GM19438 (cell line): Measurements from ENCODE around the gene MMP19.
"Not testable (repeated sequence)": the region's sequence is repeated elsewhere in the genome, so short reads cannot be mapped to it uniquely, and the experiment has no call there.

Experiments used
- ATAC-seq: cut with Tn5 transposase; IDR thresholded peaks from one replicate; pipeline ENCODE4 v1.9.1; 2021; ENCODE audit warnings: low read depth; ENCODE audit not compliant: unreplicated experiment

Gene MMP19

GRCh38 chr12:55842681-55843429, at the start of gene MMP19:
TSS of gene MMP19 (minus strand) at chr12:55842936. CDS start at chr12:55842830, 106 bp downstream.
- ATAC-seq, result no peak

GRCh38 chr12:55891310-55891709, 48.6 kb upstream of the MMP19 start:
- no peak for ATAC-seq

GRCh38 chr12:55885113-55885512, 42.4 kb upstream of the MMP19 start:
- ATAC-seq, result no peak

GRCh38 chr12:55877824-55878223, 35.1 kb upstream of the MMP19 start:
- ATAC-seq, result no peak

GRCh38 chr12:55875704-55876467, 33.1 kb upstream of the MMP19 start:
- ATAC-seq, result no peak

- no peak for ATAC-seq
Observed at GRCh38 chr12:55874443-55874842, 31.7 kb upstream of the MMP19 start.

GRCh38 chr12:55866454-55867004, 23.8 kb upstream of the MMP19 start:
- ATAC-seq, result not testable (repeated sequence)

- no peak for ATAC-seq
Observed at GRCh38 chr12:55865327-55865726, 22.6 kb upstream of the MMP19 start.

GRCh38 chr12:55862931-55863330, 20.2 kb upstream of the MMP19 start:
- ATAC-seq, result not testable (repeated sequence)

GRCh38 chr12:55862286-55862685, 19.6 kb upstream of the MMP19 start:
- ATAC-seq, result no peak

- ATAC-seq, result no peak
Observed at GRCh38 chr12:55861871-55862270, 19.1 kb upstream of the MMP19 start.

- ATAC-seq, result no peak
Observed at GRCh38 chr12:55861396-55861795, 18.7 kb upstream of the MMP19 start.

GRCh38 chr12:55852740-55853139, 10.0 kb upstream of the MMP19 start:
- no peak for ATAC-seq

GRCh38 chr12:55850893-55851292, 8.2 kb upstream of the MMP19 start:
- ATAC-seq, result no peak

GRCh38 chr12:55850401-55850800, 7.7 kb upstream of the MMP19 start:
- ATAC-seq, result no peak

- ATAC-seq, result no peak
Observed at GRCh38 chr12:55849616-55850343, 7.0 kb upstream of the MMP19 start.

- no peak for ATAC-seq
Observed at GRCh38 chr12:55847603-55848291, 5.0 kb upstream of the MMP19 start.

- no peak for ATAC-seq
Observed at GRCh38 chr12:55847033-55847432, 4.3 kb upstream of the MMP19 start.

- no peak for ATAC-seq
Observed at GRCh38 chr12:55845785-55846496, 3.2 kb upstream of the MMP19 start.

- ATAC-seq, result no peak
Observed at GRCh38 chr12:55845361-55845760, 2.6 kb upstream of the MMP19 start.
